NB4 (cell line): ENCODE data around the gene CNTFR.

ENCODE experiments used
- DNase-seq: peaks from one replicate; pipeline ENCODE4 v3.0.0; 2010; ENCODE audit warnings: low read depth
- H3K4me3 ChIP-seq: one replicate; pipeline ENCODE4 v1.5.1; 2011; ENCODE audit warnings: mild to moderate bottlenecking, low read depth, low read length, moderate library complexity
- CTCF ChIP-seq: IDR thresholded peaks from one replicate; pipeline ENCODE4 v1.5.1; 2012; ENCODE audit warnings: low read depth, low read length
- MAX ChIP-seq: IDR thresholded peaks from 2 replicates; pipeline ENCODE4 v1.6.1; 2011; ENCODE audit warnings: low read depth, low read length
- MYC ChIP-seq: IDR thresholded peaks from 2 replicates; pipeline ENCODE4 v1.6.1; 2011; ENCODE audit warnings: low read depth, low read length
- POLR2A ChIP-seq: IDR thresholded peaks from 2 replicates; pipeline ENCODE4 v1.6.1; 2011; ENCODE audit warnings: mild to moderate bottlenecking; ENCODE audit not compliant: insufficient read length; ENCODE audit errors: extremely low read depth

CNTFR gene

GRCh38 chr9:34572092-34572491 is 17.4 kb downstream of the CNTFR start:
- no peak overlapping the region for H3K4me3 ChIP-seq
- no peak for DNase-seq
- no peak for TF ChIP-seq CTCF

GRCh38 chr9:34571481-34571810 is 18.1 kb downstream of the CNTFR start:
- no peak for DNase-seq
- no peak overlapping the region for H3K4me3 ChIP-seq
- TF ChIP-seq CTCF (no peak), POLR2A (no peak), MYC (no peak), MAX (no peak)

- no peak for DNase-seq
- TF ChIP-seq MAX = no peak
- no peak for TF ChIP-seq POLR2A
- TF ChIP-seq CTCF = no peak
- TF ChIP-seq MYC = no peak
- H3K4me3 ChIP-seq = no peak overlapping the region
Measured at GRCh38 chr9:34570809-34571480, 18.6 kb downstream of the CNTFR start.

GRCh38 chr9:34570376-34570775 is 19.1 kb downstream of the CNTFR start:
- DNase-seq = no peak
- no peak for TF ChIP-seq MAX
- H3K4me3 ChIP-seq = no peak overlapping the region

- DNase-seq = no peak
- TF ChIP-seq CTCF = no peak
- no peak for TF ChIP-seq POLR2A
- TF ChIP-seq MYC = no peak
- no peak for TF ChIP-seq MAX
- H3K4me3 ChIP-seq = no peak overlapping the region
Measured at GRCh38 chr9:34568774-34569173, 20.8 kb downstream of the CNTFR start.

- no peak for DNase-seq
- no peak overlapping the region for H3K4me3 ChIP-seq
- TF ChIP-seq CTCF (no peak), MAX (no peak), POLR2A (no peak), MYC (no peak)
Measured at GRCh38 chr9:34568133-34568532, 21.4 kb downstream of the CNTFR start.
